Gastroesophageal sphincter (tissue), 4 donors: Measurements from ENCODE around the gene OR51V1. TPM values are rescaled to one million over a fixed set of nuclear protein-coding genes. Genes with fewer than 3 reads are reported as not detected.
"Not testable (repeated sequence)": the region's sequence is repeated elsewhere in the genome, so short reads cannot be mapped to it uniquely, and the experiment has no call there.

Source experiments
- ATAC-seq: fragments of 150-250 bp; one replicate; pipeline ENCODE4 v1.9.1; 2016; ENCODE audit warnings: mild to moderate bottlenecking, moderate library complexity
- H3K27ac ChIP-seq, 4 donors: fragments of 200-600 bp; sonication (generic) in 3 of 4; 1 replicate in 3 of 4; 2 replicates in 1 of 4; pipeline ENCODE4 v1.5.1; 2016 to 2019
- H3K27me3 ChIP-seq: fragments of 200-600 bp; sonication (generic); one replicate; pipeline ENCODE4 v1.5.1; 2019
- H3K36me3 ChIP-seq, 2 donors: fragments of 200-600 bp; sonication (generic); one replicate each; pipeline ENCODE4 v1.5.1; 2019; ENCODE audit warnings: control low read depth in 1 of 2
- H3K4me1 ChIP-seq, 3 donors: fragments of 200-600 bp; sonication (generic); 1 replicate in 2 of 3; 2 replicates in 1 of 3; pipeline ENCODE4 v1.5.1; 2016 to 2019; ENCODE audit warnings: control low read depth in 2 of 3
- H3K4me3 ChIP-seq, 2 donors: fragments of 200-600 bp; sonication (generic); one replicate each; pipeline ENCODE4 v1.5.1; 2019; ENCODE audit warnings: mild to moderate bottlenecking in 1 of 2, moderate library complexity in 1 of 2
- H3K9me3 ChIP-seq, 3 donors: fragments of 200-600 bp; sonication (generic); one replicate each; pipeline ENCODE4 v1.5.1; 2017 to 2019; ENCODE audit warnings: control low read depth in 2 of 3
- EP300 ChIP-seq: sonication (generic); formaldehyde crosslinking; IDR thresholded peaks from one replicate; pipeline ENCODE4 v1.6.1; 2017; ENCODE audit warnings: antibody characterized with exemption, mild to moderate bottlenecking
- POLR2A ChIP-seq, 2 donors: fragments of 450-650 bp; IDR thresholded peaks; one replicate each; pipeline ENCODE4 v1.6.1; 2017; ENCODE audit warnings: antibody characterized with exemption in 2 of 2, mild to moderate bottlenecking in 2 of 2, moderate library complexity in 1 of 2
- POLR2AphosphoS5 ChIP-seq: sonication (generic); formaldehyde crosslinking; IDR thresholded peaks from one replicate; pipeline ENCODE4 v1.6.1; 2017; ENCODE audit warnings: antibody characterized with exemption
- WGBS, 2 donors: methylation state at CpG; one replicate each; pipeline ENCODE4 v1.1.5; 2018; ENCODE audit warnings: low coverage in 1 of 2; 5-methylcytosine and 5-hydroxymethylcytosine counted together
- total RNA-seq, 4 donors: library from RNA; depleted of rRNA; stranded (reverse); fragments of >200 nt; gene quantifications; one replicate each; pipeline ENCODE4 v1.1.0, GENCODE V29; 2016
- TF ChIP-seq, protein P1 (sequence below), 4 experiments: fragments of 200-600 bp in 2 of 4; fragments of 450-650 bp in 2 of 4; sonication (generic) in 1 of 4; IDR thresholded peaks; one replicate each; pipeline ENCODE4 v1.5.1; 2017 to 2019; ENCODE audit warnings: antibody characterized with exemption in 4 of 4, mild to moderate bottlenecking in 2 of 4, moderate library complexity in 2 of 4

The OR51V1 gene, protein sequence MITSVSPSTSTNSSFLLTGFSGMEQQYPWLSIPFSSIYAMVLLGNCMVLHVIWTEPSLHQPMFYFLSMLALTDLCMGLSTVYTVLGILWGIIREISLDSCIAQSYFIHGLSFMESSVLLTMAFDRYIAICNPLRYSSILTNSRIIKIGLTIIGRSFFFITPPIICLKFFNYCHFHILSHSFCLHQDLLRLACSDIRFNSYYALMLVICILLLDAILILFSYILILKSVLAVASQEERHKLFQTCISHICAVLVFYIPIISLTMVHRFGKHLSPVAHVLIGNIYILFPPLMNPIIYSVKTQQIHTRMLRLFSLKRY
- total RNA-seq: not detected

DNA sequence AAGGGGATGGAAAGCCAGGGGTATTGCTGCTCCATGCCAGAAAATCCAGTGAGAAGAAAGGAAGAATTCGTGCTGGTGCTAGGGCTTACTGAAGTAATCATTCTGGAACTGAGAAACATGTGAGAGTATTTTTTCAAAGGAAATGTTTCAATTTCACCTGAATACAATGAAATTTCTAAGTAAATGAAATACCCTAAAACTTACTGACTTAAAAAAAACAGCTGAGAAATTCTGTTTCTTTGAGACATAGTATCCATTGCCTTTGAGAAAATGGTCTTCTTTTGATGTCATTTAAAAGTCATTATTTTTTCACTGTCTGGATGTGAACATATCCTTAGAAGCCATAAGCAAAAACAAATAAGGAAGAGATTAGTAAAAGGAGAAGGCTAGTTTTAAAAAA lies at the start of gene OR51V1:
Gene OR51V1 (minus strand): TSS at position 101 of the 400 bp plus-strand sequence. CDS start 0 bp downstream, at position 101.
- H3K27me3 ChIP-seq: no peaks in the 10 kb centered on the region
- no peak for ATAC-seq
- H3K27ac ChIP-seq: no peak within 1 kb of the TSS
- H3K9me3 ChIP-seq: no peaks in the 10 kb centered on the region
- TF ChIP-seq, protein P1, sequence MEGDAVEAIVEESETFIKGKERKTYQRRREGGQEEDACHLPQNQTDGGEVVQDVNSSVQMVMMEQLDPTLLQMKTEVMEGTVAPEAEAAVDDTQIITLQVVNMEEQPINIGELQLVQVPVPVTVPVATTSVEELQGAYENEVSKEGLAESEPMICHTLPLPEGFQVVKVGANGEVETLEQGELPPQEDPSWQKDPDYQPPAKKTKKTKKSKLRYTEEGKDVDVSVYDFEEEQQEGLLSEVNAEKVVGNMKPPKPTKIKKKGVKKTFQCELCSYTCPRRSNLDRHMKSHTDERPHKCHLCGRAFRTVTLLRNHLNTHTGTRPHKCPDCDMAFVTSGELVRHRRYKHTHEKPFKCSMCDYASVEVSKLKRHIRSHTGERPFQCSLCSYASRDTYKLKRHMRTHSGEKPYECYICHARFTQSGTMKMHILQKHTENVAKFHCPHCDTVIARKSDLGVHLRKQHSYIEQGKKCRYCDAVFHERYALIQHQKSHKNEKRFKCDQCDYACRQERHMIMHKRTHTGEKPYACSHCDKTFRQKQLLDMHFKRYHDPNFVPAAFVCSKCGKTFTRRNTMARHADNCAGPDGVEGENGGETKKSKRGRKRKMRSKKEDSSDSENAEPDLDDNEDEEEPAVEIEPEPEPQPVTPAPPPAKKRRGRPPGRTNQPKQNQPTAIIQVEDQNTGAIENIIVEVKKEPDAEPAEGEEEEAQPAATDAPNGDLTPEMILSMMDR (IDR thresholded peaks at IDR 0.05): no peak
- TF ChIP-seq POLR2AphosphoS5: no peak
- no peak for TF ChIP-seq POLR2A (IDR thresholded peaks at IDR 0.05)
- TF ChIP-seq EP300: no peak
- no peaks in the 10 kb centered on the region for H3K36me3 ChIP-seq
- 50 to 57% methylated on average over 1 of the region's 1 CpG for WGBS, 2 donors
- H3K4me3 ChIP-seq: no peak within 1 kb of the TSS
- no peaks in the 10 kb centered on the region for H3K4me1 ChIP-seq

DNA sequence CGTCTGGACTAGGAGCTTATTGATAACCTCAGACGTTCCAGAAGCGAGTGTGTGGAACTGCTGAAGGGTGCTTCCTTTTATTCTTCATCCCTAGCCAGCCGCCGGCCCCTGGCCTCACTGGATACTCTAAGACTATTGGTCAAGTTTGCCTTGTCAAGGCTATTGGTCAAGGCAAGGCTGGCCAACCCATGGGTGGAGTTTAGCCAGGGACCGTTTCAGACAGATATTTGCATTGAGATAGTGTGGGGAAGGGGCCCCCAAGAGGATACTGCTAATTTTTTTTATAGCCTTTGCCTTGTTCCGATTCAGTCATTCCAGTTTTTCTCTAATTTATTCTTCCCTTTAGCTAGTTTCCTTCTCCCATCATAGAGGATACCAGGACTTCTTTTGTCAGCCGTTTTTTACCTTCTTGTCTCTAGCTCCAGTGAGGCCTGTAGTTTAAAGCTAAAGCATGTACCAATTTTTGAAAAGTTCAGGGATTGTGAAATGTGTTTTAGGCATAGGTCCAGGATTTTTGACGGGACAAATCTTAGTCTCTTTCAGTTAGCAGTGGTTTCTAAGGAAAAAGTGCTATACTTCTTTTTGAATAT lies 49.4 kb upstream of the OR51V1 start, which contains the start of gene HBG1:
Gene HBG1 (minus strand): TSS at position 51 of the 590 bp plus-strand sequence. CDS start 53 bp downstream, outside the sequence.
- H3K4me3 ChIP-seq, H3K27ac ChIP-seq, H3K36me3 ChIP-seq, H3K4me1 ChIP-seq, ATAC-seq, H3K27me3 ChIP-seq, H3K9me3 ChIP-seq: not testable (repeated sequence)
- WGBS, 2 donors: 44 to 57% methylated on average over 1 to 3 of the region's 9 CpGs

DNA sequence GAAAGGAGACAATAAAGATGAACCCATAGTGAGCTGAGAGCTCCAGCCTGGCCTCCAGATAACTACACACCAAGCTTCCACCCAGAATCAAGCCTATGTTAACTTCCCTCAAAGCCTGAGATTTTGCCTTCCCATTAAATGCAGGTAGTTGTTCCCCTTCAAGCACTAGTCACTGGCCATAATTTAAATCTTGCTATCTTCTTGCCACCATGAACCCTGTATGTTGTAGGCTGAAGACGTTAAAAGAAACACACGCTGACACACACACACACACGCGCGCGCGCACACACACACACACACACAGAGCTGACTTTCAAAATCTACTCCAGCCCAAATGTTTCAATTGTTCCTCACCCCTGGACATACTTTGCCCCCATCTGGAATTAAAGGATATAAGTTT lies 48.0 kb upstream of the OR51V1 start:
- not testable (repeated sequence) for ATAC-seq, H3K27ac ChIP-seq

DNA sequence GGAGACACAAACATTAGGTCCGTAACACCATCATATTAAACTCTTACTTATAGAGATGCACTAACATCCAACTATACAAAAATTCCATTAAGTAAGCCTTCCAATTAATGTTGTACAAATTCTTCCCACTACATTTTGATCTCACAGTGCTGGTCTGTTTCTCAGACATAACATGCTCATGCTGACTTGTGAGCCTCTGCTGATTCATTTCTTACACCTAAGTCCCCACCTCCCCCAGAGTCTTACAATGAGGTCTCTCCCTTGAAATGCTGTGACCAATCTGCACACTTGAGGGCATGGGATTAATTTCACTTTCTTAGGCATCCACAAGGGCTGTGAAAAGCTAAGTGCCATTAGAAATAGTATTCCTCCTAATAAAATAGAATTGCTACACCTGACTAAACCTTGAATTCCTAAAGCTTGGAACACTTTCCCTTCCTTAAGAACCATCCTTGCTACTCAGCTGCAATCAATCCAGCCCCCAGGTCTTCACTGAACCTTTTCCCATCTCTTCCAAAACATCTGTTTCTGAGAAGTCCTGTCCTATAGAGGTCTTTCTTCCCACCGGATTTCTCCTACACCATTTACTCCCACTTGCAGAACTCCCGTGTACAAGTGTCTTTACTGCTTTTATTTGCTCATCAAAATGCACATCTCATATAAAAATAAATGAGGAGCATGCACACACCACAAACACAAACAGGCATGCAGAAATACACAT lies 47.1 kb upstream of the OR51V1 start:
- ATAC-seq: no peak

More for the DNA sequence above, 48.0 kb upstream of the OR51V1 start:
- WGBS, 2 donors: 100% methylated on average over 1 of the region's 7 CpGs; no CpG with 5 or more reads in 1 of the 2 donors
- not testable (repeated sequence) for H3K36me3 ChIP-seq, H3K4me3 ChIP-seq, H3K4me1 ChIP-seq, H3K9me3 ChIP-seq, H3K27me3 ChIP-seq

DNA sequence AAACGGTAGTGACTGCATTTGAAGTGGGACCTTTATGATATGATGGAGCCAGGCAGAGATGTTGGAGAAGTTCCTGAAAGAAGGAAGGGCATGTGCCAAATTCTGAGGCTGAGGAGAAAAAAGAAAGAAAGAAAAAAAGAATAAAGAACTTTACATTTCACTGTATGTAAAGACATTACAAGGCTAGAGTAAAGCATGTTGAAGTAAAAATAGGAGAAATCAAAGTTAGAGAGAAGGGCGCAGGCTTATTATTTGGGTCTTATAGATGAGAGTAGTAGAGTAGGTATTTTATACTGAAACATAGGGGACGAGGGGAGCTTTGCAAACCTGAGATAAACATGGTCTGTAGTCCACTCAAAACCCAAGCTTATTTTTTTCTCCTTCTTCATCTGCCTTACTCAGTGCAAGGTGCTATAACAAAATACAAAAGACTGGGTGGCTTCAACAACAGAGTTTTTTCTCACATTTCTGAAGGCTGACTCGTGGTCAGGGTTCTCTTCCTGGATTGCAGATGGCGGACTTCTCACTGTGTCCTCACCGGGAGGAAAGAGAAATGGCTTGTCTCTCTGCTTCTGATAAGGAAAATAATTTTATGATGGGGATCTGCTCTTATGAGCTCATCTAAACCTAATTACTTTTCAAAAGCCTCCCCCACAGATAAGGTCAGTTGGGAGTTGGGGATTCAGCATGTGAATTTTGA lies 46.4 kb upstream of the OR51V1 start:
- no peaks in the 10 kb centered on the region for H3K4me1 ChIP-seq
- no peak for ATAC-seq
- H3K27ac ChIP-seq: no peak overlapping the region
- no peaks in the 10 kb centered on the region for H3K9me3 ChIP-seq
- no peaks in the 10 kb centered on the region for H3K36me3 ChIP-seq
- TF ChIP-seq, protein P1 (IDR thresholded peaks at IDR 0.05): no peak
- TF ChIP-seq EP300: no peak
- TF ChIP-seq POLR2AphosphoS5: no peak
- no peak for TF ChIP-seq POLR2A (IDR thresholded peaks at IDR 0.05)
- no peak overlapping the region for H3K4me3 ChIP-seq
- peaks cover 6% of the 10 kb centered on the region for H3K27me3 ChIP-seq
- 63 to 84% methylated on average over 3 to 6 of the region's 6 CpGs for WGBS, 2 donors

More for the DNA sequence above, 47.1 kb upstream of the OR51V1 start:
- no peak for TF ChIP-seq EP300
- TF ChIP-seq, protein P1 (IDR thresholded peaks at IDR 0.05): no peak
- no peak for TF ChIP-seq POLR2AphosphoS5
- no peak for TF ChIP-seq POLR2A (IDR thresholded peaks at IDR 0.05)
- no peaks in the 10 kb centered on the region for H3K9me3 ChIP-seq
- no peaks in the 10 kb centered on the region for H3K4me1 ChIP-seq
- H3K27me3 ChIP-seq: peaks cover 6% of the 10 kb centered on the region
- H3K27ac ChIP-seq: no peak overlapping the region
- no peak overlapping the region for H3K4me3 ChIP-seq
- WGBS, 2 donors: 81 to 92% methylated on average over 3 of the region's 3 CpGs
- H3K36me3 ChIP-seq: no peaks in the 10 kb centered on the region
